HG02623 (cell line): ENCODE results near the gene ATP10B.
"Not testable (repeated sequence)": the region's sequence is repeated elsewhere in the genome, so short reads cannot be mapped to it uniquely, and the experiment has no call there.

Source experiments
- ATAC-seq: cut with Tn5 transposase; IDR thresholded peaks from one replicate; pipeline ENCODE4 v1.9.1; 2021; ENCODE audit warnings: moderate library complexity; ENCODE audit not compliant: unreplicated experiment

The ATP10B gene

GRCh38 chr5:160824301-160825001 is 27.6 kb downstream of the ATP10B start:
- ATAC-seq: no peak

GRCh38 chr5:160812996-160813395 is 39.0 kb downstream of the ATP10B start:
- not testable (repeated sequence) for ATAC-seq

GRCh38 chr5:160805376-160805775 is 46.6 kb downstream of the ATP10B start:
- ATAC-seq: no peak

GRCh38 chr5:160802592-160802991 is 49.4 kb downstream of the ATP10B start:
- ATAC-seq: no peak

GRCh38 chr5:160800375-160801275 is 51.4 kb downstream of the ATP10B start:
- ATAC-seq: no peak

GRCh38 chr5:160799184-160799583 is 52.8 kb downstream of the ATP10B start:
- no peak for ATAC-seq

- ATAC-seq: no peak
Observed at GRCh38 chr5:160797020-160797419, 55.0 kb downstream of the ATP10B start.

- ATAC-seq: no peak
Observed at GRCh38 chr5:160793530-160793899, 58.5 kb downstream of the ATP10B start.

GRCh38 chr5:160792732-160793529 is 59.1 kb downstream of the ATP10B start:
- no peak for ATAC-seq

GRCh38 chr5:160792281-160792680 is 59.7 kb downstream of the ATP10B start:
- no peak for ATAC-seq

GRCh38 chr5:160789219-160789859 is 62.7 kb downstream of the ATP10B start:
- ATAC-seq: no peak

- ATAC-seq: no peak
Observed at GRCh38 chr5:160788102-160788660, 63.8 kb downstream of the ATP10B start.

GRCh38 chr5:160787240-160787639 is 64.8 kb downstream of the ATP10B start:
- ATAC-seq: no peak

GRCh38 chr5:160774666-160775315 is 77.2 kb downstream of the ATP10B start:
- no peak for ATAC-seq

- ATAC-seq: no peak
Observed at GRCh38 chr5:160773646-160774410, 78.2 kb downstream of the ATP10B start.

- ATAC-seq: no peak
Observed at GRCh38 chr5:160772854-160773253, 79.2 kb downstream of the ATP10B start.

- ATAC-seq: no peak
Observed at GRCh38 chr5:160770718-160771117, 81.3 kb downstream of the ATP10B start.

GRCh38 chr5:160769301-160769700 is 82.7 kb downstream of the ATP10B start:
- ATAC-seq: no peak

GRCh38 chr5:160767062-160767461 is 84.9 kb downstream of the ATP10B start:
- no peak for ATAC-seq
